VCaP (cell line): ENCODE data around the gene ARHGEF37.

Source experiments
- H3K27ac ChIP-seq: fragments of 450-650 bp; 2 replicates; pipeline ENCODE4 v1.5.1; 2017
- TF ChIP-seq, protein P1 (sequence below): fragments of 450-650 bp; conservative IDR thresholded peaks from 2 replicates; pipeline ENCODE4 v1.5.1; 2017; ENCODE audit warnings: mild to moderate bottlenecking, moderate library complexity

Gene ARHGEF37

DNA sequence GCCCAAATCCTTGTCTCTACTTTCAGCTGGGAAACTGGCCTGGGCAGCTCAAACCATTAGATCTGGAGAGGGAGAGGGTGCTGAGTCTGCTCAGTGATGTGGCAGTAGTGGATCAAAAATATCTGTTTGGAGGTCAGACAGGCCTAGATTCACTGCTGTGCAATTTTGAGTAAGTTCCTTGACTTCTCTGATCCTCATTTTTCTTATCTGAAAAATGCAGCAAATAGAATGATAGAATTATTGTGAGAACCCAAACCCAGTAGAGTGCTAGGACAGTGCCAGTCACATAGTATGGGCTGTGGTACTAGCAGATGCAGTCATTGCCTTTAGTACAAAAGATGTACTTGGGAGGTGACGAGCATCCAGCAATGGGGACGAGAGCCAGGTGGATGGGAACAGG lies 50.2 kb downstream of the ARHGEF37 start:
- TF ChIP-seq, protein P1, sequence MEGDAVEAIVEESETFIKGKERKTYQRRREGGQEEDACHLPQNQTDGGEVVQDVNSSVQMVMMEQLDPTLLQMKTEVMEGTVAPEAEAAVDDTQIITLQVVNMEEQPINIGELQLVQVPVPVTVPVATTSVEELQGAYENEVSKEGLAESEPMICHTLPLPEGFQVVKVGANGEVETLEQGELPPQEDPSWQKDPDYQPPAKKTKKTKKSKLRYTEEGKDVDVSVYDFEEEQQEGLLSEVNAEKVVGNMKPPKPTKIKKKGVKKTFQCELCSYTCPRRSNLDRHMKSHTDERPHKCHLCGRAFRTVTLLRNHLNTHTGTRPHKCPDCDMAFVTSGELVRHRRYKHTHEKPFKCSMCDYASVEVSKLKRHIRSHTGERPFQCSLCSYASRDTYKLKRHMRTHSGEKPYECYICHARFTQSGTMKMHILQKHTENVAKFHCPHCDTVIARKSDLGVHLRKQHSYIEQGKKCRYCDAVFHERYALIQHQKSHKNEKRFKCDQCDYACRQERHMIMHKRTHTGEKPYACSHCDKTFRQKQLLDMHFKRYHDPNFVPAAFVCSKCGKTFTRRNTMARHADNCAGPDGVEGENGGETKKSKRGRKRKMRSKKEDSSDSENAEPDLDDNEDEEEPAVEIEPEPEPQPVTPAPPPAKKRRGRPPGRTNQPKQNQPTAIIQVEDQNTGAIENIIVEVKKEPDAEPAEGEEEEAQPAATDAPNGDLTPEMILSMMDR: no peak
- H3K27ac ChIP-seq: peak overlapping the region; percentile 37; the same call in 1 of the 2 replicates

DNA sequence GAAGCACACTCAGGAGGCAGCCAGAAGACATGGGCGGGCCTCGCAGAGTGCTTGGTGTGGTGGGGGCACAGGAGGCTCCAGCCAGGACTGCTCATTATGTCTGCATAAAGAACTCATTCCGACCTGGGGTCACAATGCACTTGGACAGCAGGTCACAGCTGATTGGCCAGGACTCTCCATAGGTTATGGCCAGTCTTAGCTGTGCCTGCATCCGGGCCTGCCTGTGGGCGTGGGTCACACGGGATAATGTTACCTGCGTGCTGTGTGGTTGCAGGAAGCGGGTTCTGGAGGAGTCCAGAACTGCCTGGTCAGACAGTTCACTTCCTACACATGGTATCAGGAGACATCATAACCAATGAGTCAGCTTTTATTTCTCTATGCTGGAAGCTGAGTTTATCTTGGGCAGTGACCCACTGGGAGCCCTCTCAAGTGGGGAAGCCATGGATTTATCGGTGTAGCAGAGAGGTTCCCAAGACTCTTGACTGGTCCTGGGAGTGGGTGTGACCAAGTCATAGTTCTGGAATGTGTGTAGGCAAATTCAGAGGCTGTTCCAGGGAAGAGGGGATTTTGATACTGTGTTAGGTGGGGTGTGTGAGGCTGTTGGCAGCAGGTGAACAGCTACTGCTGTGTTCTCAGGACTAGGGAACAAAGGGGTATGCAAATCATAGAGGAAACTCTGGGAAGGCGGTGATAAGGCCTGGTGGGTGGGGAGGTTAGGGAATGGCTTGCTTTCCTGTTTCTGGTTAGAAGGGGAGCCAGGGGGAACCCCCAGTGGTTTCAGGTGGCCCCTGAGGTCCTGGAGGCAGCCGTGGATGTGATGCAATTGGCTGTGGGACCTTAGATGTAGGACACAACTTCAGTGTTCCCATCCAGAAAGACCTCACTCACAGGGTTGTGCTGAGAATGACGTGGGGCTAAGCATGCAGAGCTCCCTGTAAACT lies 51.3 kb downstream of the ARHGEF37 start:
- TF ChIP-seq, protein P1: no peak
- peak overlapping the region; percentile 61; the same call in 1 of the 2 replicates for H3K27ac ChIP-seq

DNA sequence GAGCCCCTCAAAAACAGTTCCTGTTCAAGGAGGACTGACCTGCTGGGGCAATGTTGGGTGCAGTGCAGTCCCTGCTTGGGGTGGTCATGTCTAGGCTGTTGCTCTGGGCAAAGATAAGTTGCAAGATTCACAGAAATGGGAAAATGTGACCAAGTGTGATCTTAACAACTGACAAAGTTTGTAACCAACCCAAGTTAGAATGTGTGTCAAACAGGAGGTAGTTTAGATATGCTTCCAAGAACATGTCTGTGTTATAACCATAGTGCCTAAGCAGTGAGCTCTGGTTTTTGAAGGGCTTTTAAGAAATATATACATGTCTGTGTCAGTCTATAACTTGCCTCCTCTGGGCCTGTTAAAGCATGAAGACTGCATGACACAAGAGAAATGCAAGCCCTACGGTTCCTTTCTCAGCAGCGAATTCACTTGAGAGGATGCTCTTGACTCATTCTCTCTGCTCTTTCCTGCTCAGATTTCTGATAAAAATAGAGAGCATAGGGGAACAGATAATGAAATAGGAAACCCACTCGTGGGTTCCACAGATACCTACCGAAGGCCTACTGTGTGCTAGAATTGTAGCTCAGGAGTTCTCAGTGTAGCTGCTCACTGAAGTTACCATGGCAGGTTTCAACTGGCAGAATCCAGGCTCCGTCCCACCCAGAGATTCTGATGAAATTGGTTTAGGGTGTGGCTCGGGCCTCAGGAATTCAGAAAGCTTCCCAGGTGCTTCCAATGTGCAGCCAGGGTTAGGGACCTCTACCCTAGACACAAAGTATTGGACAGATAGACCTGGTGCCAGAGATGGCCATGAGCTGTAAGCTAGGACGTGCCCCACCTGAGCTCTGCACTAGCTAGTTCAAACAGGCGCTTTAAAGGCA lies 52.4 kb downstream of the ARHGEF37 start:
- H3K27ac ChIP-seq: peak overlapping the region; percentile 61
- TF ChIP-seq, protein P1: no peak

DNA sequence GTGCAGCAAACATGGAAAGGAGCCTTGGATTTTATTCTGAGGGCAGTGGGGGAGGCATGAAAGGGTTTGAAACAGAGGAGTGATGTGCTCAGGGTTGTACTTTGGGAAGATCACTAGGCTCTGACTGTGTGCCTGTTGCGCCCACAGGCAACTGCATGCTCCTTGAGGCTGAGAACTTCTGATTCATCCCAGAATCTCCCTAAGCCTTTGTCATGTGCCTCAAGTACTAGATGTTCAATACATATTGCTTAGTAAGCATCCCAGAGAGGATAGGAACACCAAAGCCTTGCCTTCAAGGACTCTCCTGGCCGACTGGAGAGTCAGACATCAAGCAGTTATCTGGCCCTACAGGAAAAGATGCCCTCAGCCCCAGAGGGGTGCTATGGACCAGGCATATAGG lies 54.1 kb downstream of the ARHGEF37 start:
- peak overlapping the region; percentile 61; the same call in 1 of the 2 replicates for H3K27ac ChIP-seq
- TF ChIP-seq, protein P1: no peak

DNA sequence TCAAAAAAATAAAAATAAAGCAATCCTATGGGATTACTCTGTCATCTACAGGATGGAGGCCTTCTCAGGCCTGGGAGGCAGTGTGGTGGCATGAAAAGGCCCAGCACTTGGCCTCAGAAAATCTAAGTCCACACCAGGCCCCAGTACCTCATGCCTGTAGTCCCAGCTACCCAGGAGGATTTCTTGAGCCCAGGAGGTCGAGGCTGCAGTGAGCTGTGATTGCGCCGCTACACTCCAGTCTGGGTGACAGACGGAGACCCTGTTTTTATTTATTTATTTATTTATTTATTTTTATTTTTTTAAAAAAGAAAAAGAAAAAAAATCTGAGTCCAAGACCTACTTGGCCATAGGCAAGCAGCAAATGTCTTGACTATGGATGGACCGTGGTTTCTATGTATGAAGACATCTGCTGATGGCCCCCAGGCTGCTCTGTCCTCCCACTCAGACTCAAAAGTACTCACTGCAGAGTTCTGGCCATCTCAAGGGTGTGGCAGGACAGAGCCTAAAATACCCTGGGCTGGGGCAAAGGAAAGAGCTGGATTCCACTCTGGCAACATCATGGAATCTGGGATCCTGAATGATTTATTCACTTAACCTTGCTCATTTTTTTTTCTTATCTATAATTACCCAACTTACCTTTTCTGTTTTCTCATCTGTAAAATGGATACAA lies 55.0 kb downstream of the ARHGEF37 start:
- no peak overlapping the region for H3K27ac ChIP-seq
- TF ChIP-seq, protein P1: no peak

DNA sequence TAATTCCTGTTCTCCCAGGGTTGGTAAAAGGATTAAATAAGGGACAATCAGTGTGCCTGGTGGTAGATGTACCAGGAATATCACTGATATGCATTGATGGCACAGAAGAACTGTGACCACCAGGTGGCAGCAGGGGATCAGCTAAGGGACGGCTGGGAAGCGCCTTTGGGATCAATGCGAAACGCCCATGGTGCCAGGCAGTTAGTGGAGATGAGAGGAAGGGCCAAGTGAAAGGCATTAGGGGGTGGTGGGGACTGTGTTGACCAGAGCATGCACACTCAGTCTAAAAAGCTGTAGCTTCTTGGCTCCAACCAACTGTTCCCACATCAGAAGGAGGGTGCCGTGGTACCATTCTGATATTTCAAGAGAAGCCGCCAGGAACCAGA lies 55.6 kb downstream of the ARHGEF37 start:
- H3K27ac ChIP-seq: no peak overlapping the region
- TF ChIP-seq, protein P1: peak; percentile 89
